H1 (cell line): ENCODE data around the gene MAPKAPK2. TPM values are rescaled to one million over a fixed set of nuclear protein-coding genes. Genes with fewer than 3 reads are reported as not detected.

Experiments
- BCL11A ChIP-seq, 2 experiments: IDR thresholded peaks; one replicate each; pipeline ENCODE4 v1.6.1; 2011; ENCODE audit warnings: low read depth in 2 of 2, low read length in 2 of 2, mild to moderate bottlenecking in 2 of 2
- polyA plus RNA-seq, 7 experiments: library from polyadenylated mRNA; depleted of rRNA in 3 of 7; stranded (reverse) in 5 of 7; unstranded in 2 of 7; fragments of >200 nt in 5 of 7; fragments of 200-250 nt in 2 of 7; gene quantifications; 1 replicate in 5 of 7; 2 replicates in 1 of 7; 4 replicates in 1 of 7; pipeline versions ENCODE4 v1.2.1 to v1.2.3, GENCODE V29; 2011 to 2013; ENCODE audit warnings: missing spikeins in 2 of 7, mixed read lengths in 2 of 7
- total RNA-seq: library from RNA; stranded (reverse); fragmentation: NEBNext Ultra II Directional; extraction: Animal tissue kit (Norgen Biotek cat#: 25700); gene quantifications from 2 replicates; pipeline ENCODE4 v1.2.1, GENCODE V29; 2021

MAPKAPK2 gene
- total and polyA plus RNA-seq, 2 of the 8 experiments (the other 6 are each of a cell fraction or from before 2014, with no cell fraction given): 27.5 to 44.9 TPM

- TF ChIP-seq BCL11A (IDR thresholded peaks at IDR 0.05; ENCODE audit: low read depth in 2 of 2, low read length in 2 of 2): no peak
- TF ChIP-seq, all 59 proteins: peak for 0
Measured at GRCh38 chr1:206678490-206678889, 6.2 kb upstream of the MAPKAPK2 start (continued).
